H1 (cell line): Measurements from ENCODE around the gene PCP4. TPM values are rescaled to one million over a fixed set of nuclear protein-coding genes. Genes with fewer than 3 reads are reported as not detected.

ENCODE experiments used
- BCL11A ChIP-seq, 2 experiments: IDR thresholded peaks; one replicate each; pipeline ENCODE4 v1.6.1; 2011; ENCODE audit warnings: low read depth in 2 of 2, low read length in 2 of 2, mild to moderate bottlenecking in 2 of 2
- BRCA1 ChIP-seq: IDR thresholded peaks from 2 replicates; pipeline ENCODE4 v1.6.1; 2012; ENCODE audit warnings: low read depth, low read length, improper control_type of control experiment
- CEBPB ChIP-seq: IDR thresholded peaks from 2 replicates; pipeline ENCODE4 v1.6.1; 2012; ENCODE audit warnings: low read depth, low read length
- JUND ChIP-seq: IDR thresholded peaks from 2 replicates; pipeline ENCODE4 v1.6.1; 2011; ENCODE audit warnings: mild to moderate bottlenecking, improper control_type of control experiment, low read length
- RAD21 ChIP-seq, 2 experiments: IDR thresholded peaks in 1 of 2; conservative IDR thresholded peaks in 1 of 2; 2 replicates each; pipeline ENCODE4 v1.6.1; 2011; ENCODE audit warnings: low read depth in 2 of 2, low read length in 2 of 2, improper control_type of control experiment in 1 of 2, inconsistent platforms in 1 of 2, mild to moderate bottlenecking in 1 of 2, moderate library complexity in 1 of 2
- YY1 ChIP-seq: IDR thresholded peaks from 2 replicates; pipeline ENCODE4 v1.6.1; 2011; ENCODE audit warnings: low read depth, mild to moderate bottlenecking, low read length
- polyA plus RNA-seq, 7 experiments: library from polyadenylated mRNA; depleted of rRNA in 3 of 7; stranded (reverse) in 5 of 7; unstranded in 2 of 7; fragments of >200 nt in 5 of 7; fragments of 200-250 nt in 2 of 7; gene quantifications; 1 replicate in 5 of 7; 2 replicates in 1 of 7; 4 replicates in 1 of 7; pipeline versions ENCODE4 v1.2.1 to v1.2.3, GENCODE V29; 2011 to 2013; ENCODE audit warnings: missing spikeins in 2 of 7, mixed read lengths in 2 of 7
- total RNA-seq: library from RNA; stranded (reverse); fragmentation: NEBNext Ultra II Directional; extraction: Animal tissue kit (Norgen Biotek cat#: 25700); gene quantifications from 2 replicates; pipeline ENCODE4 v1.2.1, GENCODE V29; 2021
- TF ChIP-seq, protein P1 (sequence below): IDR thresholded peaks from 2 replicates; pipeline ENCODE4 v1.6.1; 2012; ENCODE audit warnings: inconsistent platforms
- TF ChIP-seq, protein P2 (sequence below): IDR thresholded peaks from 2 replicates; pipeline ENCODE4 v1.6.1; 2012; ENCODE audit warnings: inconsistent platforms
- TF ChIP-seq, protein P3 (sequence below), 3 experiments: IDR thresholded peaks; 1 replicate in 2 of 3; 2 replicates in 1 of 3; pipeline versions ENCODE4 v1.5.1 to v1.6.1; 2011; ENCODE audit warnings: low read length in 3 of 3, mild to moderate bottlenecking in 3 of 3, inconsistent platforms in 2 of 3, low read depth in 1 of 3, moderate library complexity in 1 of 3; ENCODE audit not compliant: insufficient read depth in 1 of 3; ENCODE audit errors: control extremely low read depth in 1 of 3

PCP4 gene
- total and polyA plus RNA-seq, 2 of the 8 experiments (the other 6 are each of a cell fraction or from before 2014, with no cell fraction given) = 1.8 to 2.4 TPM

DNA sequence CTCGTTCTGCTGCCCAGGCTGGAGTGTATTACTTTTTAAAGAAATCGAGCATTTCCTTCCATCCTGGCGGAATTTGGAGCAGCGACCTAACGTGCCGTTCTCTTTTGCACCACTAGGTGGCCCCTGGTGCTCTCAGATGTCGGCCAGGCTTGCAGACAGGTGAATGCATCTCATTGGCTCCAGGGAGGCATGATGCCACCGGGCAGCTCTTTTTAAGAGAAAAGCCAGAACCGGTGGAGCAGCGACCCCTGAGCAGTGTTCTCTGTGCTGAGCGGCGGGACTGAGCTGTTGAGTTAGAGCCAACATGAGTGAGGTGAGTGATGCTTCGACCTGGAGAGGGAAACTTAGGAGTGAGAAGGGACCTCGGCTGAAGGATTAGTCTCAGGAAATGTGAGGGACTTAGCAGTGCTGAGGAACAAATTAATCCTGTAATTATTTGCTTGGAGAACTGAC lies at the start of gene PCP4 (continued):
- peak; percentile 92 to 93 for TF ChIP-seq RAD21 (IDR thresholded peaks at IDR 0.05 in 1 of 2, conservative IDR thresholded peaks at IDR 0.05 in 1 of 2; ENCODE audit: low read depth in 2 of 2, low read length in 2 of 2)
- TF ChIP-seq YY1 = peak; percentile 49; the same call in 1 of the 2 replicates
- peak; percentile 22; the same call in 1 of the 2 replicates for TF ChIP-seq CEBPB
- TF ChIP-seq, protein P1, sequence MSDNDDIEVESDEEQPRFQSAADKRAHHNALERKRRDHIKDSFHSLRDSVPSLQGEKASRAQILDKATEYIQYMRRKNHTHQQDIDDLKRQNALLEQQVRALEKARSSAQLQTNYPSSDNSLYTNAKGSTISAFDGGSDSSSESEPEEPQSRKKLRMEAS = 0 out of 2 replicates have a peak, but pooled peaks have one; percentile 17
- TF ChIP-seq BCL11A (IDR thresholded peaks at IDR 0.05; ENCODE audit: low read depth in 2 of 2, low read length in 2 of 2) = no peak
- no peak for TF ChIP-seq JUND
- 0 out of 2 replicates have a peak, but pooled peaks have one; percentile 29 for TF ChIP-seq BRCA1
- TF ChIP-seq, protein P2, sequence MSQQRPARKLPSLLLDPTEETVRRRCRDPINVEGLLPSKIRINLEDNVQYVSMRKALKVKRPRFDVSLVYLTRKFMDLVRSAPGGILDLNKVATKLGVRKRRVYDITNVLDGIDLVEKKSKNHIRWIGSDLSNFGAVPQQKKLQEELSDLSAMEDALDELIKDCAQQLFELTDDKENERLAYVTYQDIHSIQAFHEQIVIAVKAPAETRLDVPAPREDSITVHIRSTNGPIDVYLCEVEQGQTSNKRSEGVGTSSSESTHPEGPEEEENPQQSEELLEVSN = peak; percentile 32; the same call in 1 of the 2 replicates
- TF ChIP-seq, protein P3, sequence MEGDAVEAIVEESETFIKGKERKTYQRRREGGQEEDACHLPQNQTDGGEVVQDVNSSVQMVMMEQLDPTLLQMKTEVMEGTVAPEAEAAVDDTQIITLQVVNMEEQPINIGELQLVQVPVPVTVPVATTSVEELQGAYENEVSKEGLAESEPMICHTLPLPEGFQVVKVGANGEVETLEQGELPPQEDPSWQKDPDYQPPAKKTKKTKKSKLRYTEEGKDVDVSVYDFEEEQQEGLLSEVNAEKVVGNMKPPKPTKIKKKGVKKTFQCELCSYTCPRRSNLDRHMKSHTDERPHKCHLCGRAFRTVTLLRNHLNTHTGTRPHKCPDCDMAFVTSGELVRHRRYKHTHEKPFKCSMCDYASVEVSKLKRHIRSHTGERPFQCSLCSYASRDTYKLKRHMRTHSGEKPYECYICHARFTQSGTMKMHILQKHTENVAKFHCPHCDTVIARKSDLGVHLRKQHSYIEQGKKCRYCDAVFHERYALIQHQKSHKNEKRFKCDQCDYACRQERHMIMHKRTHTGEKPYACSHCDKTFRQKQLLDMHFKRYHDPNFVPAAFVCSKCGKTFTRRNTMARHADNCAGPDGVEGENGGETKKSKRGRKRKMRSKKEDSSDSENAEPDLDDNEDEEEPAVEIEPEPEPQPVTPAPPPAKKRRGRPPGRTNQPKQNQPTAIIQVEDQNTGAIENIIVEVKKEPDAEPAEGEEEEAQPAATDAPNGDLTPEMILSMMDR (IDR thresholded peaks at IDR 0.05; ENCODE audit: control extremely low read depth in 1 of 3, insufficient read depth in 1 of 3, low read depth in 1 of 3, low read length in 3 of 3) = peak; percentile 87 to 97 (median 87)
